GM19239 (cell line): ENCODE measurements around the gene SEC22A.

Experiments
- DNase-seq: peaks from one replicate; pipeline ENCODE4 v3.0.0; 2011; ENCODE audit warnings: low spot score; ENCODE audit not compliant: insufficient read length
- FAIRE-seq: peaks from 2 replicates; lab custom pipeline; 2011; peaks lifted over from hg19 to GRCh38; lab: Jason Lieb, UNC

Gene SEC22A

DNA sequence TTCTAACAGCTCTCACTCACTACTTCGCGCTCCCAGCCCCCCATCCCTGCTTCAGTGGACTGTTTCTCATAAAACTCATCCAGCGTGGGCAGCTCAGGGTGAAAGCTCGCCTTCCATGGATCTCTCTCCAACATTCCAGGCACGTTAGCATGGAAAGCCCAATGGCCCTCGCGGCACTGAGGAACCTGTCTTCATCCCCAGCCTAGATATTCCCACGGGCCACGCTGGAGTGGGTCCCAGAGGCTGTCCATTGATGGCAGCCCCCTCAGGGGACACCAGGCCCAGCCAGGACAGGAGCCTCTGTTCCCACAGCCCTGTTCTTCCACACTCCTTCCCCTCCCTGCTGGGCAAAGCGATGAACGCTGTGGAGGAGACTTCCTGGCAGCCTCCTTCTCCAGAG is 121.1 kb downstream of the SEC22A start:
- FAIRE-seq (no peak), DNase-seq (no peak)
